Trophoblast cell (in vitro differentiated cells and primary cell): Measurements from ENCODE around the gene ZBTB24.

ENCODE experiments used
- DNase-seq, 2 donors: peaks; one replicate each; pipeline ENCODE4 v3.0.0-alpha.2; 2016
- H2AFZ ChIP-seq: 2 replicates; pipeline ENCODE4 v1.6.1; 2013; ENCODE audit warnings: low read length, moderate library complexity, mild to moderate bottlenecking; ENCODE audit not compliant: insufficient read depth, poor library complexity
- H2AK5ac ChIP-seq: 2 replicates; pipeline ENCODE4 v1.6.1; 2013; ENCODE audit warnings: mild to moderate bottlenecking, low read length
- H2BK120ac ChIP-seq: 2 replicates; pipeline ENCODE4 v1.6.1; 2013; ENCODE audit warnings: low read length, mild to moderate bottlenecking, moderate library complexity; ENCODE audit not compliant: insufficient read depth, poor library complexity
- H2BK12ac ChIP-seq: 2 replicates; pipeline ENCODE4 v1.6.1; 2013; ENCODE audit warnings: mild to moderate bottlenecking, low read length, moderate library complexity
- H2BK5ac ChIP-seq: 2 replicates; pipeline ENCODE4 v1.6.1; 2013; ENCODE audit warnings: low read length, low read depth, moderate library complexity, mild to moderate bottlenecking; ENCODE audit not compliant: poor library complexity
- H3K14ac ChIP-seq: 2 replicates; pipeline ENCODE4 v1.6.1; 2013; ENCODE audit warnings: mild to moderate bottlenecking, low read length
- H3K18ac ChIP-seq: 2 replicates; pipeline ENCODE4 v1.6.1; 2013; ENCODE audit warnings: mild to moderate bottlenecking, low read length
- H3K23ac ChIP-seq: 2 replicates; pipeline ENCODE4 v1.6.1; 2013; ENCODE audit warnings: low read length
- H3K27ac ChIP-seq: 2 replicates; pipeline ENCODE4 v1.5.1; 2013; ENCODE audit warnings: low read depth, mild to moderate bottlenecking, inconsistent platforms, low read length, moderate library complexity
- H3K27me3 ChIP-seq: 2 replicates; pipeline ENCODE4 v1.6.1; 2013; ENCODE audit warnings: inconsistent platforms, mild to moderate bottlenecking, low read length, moderate library complexity; ENCODE audit not compliant: insufficient read depth
- H3K36me3 ChIP-seq, 2 experiments: 1 replicate in 1 of 2; 2 replicates in 1 of 2; pipeline ENCODE4 v1.6.1; 2013; ENCODE audit warnings: low read length in 2 of 2, mild to moderate bottlenecking in 2 of 2, moderate library complexity in 1 of 2; ENCODE audit not compliant: insufficient read depth in 2 of 2, control insufficient read depth in 1 of 2
- H3K4ac ChIP-seq: 2 replicates; pipeline ENCODE4 v1.6.1; 2013; ENCODE audit warnings: low read depth, mild to moderate bottlenecking, low read length, moderate library complexity
- H3K4me1 ChIP-seq, 2 experiments: 1 replicate in 1 of 2; 2 replicates in 1 of 2; pipeline ENCODE4 v1.6.1; 2013; ENCODE audit warnings: low read length in 2 of 2, mild to moderate bottlenecking in 2 of 2, moderate library complexity in 1 of 2; ENCODE audit not compliant: insufficient read depth in 2 of 2, control insufficient read depth in 1 of 2
- H3K4me2 ChIP-seq: 2 replicates; pipeline ENCODE4 v1.6.1; 2013; ENCODE audit warnings: inconsistent platforms, mild to moderate bottlenecking, low read length, moderate library complexity
- H3K4me3 ChIP-seq: 2 replicates; pipeline ENCODE4 v1.5.1; 2013; ENCODE audit warnings: mild to moderate bottlenecking, low read depth, low read length, inconsistent platforms
- H3K79me1 ChIP-seq: one replicate; pipeline ENCODE4 v1.6.1; 2013; ENCODE audit warnings: low read length
- H3K79me2 ChIP-seq: 2 replicates; pipeline ENCODE4 v1.6.1; 2013; ENCODE audit warnings: low read length, mild to moderate bottlenecking; ENCODE audit not compliant: control insufficient read depth, insufficient read depth, poor library complexity
- H3K9ac ChIP-seq: 2 replicates; pipeline ENCODE4 v1.6.1; 2013; ENCODE audit warnings: mild to moderate bottlenecking, low read length
- H3K9me3 ChIP-seq: 2 replicates; pipeline ENCODE4 v1.6.1; 2013; ENCODE audit warnings: low read depth, mild to moderate bottlenecking, control low read depth, inconsistent platforms, low read length; ENCODE audit not compliant: insufficient read depth
- H4K12ac ChIP-seq: 2 replicates; pipeline ENCODE4 v1.6.1; 2013; ENCODE audit warnings: low read depth, mild to moderate bottlenecking, low read length, moderate library complexity
- H4K8ac ChIP-seq: 2 replicates; pipeline ENCODE4 v1.6.1; 2013; ENCODE audit warnings: low read depth, mild to moderate bottlenecking, low read length, moderate library complexity
- H4K91ac ChIP-seq: one replicate; pipeline ENCODE4 v1.6.1; 2013; ENCODE audit warnings: low read depth, mild to moderate bottlenecking, low read length, moderate library complexity
- WGBS: extraction: QIAGEN DNeasy Blood & Tissue Kit; methylation state at CpG from one replicate; pipeline ENCODE4 v1.1.7; 2013; ENCODE audit warnings: missing lambda C conversion rate; ENCODE audit not compliant: insufficient read length, insufficient coverage; ENCODE audit errors: extremely low coverage; 5-methylcytosine and 5-hydroxymethylcytosine counted together

ZBTB24 gene

GRCh38 chr6:109441069-109441816, 41.8 kb downstream of the ZBTB24 start:
- H3K23ac ChIP-seq, result no peak overlapping the region
- peaks cover 5% of the 10 kb centered on the region for H3K79me2 ChIP-seq
- peak overlapping the region; percentile 61 for H3K27ac ChIP-seq
- H3K79me1 ChIP-seq, result peaks cover 5% of the 10 kb centered on the region
- H3K18ac ChIP-seq, result peak overlapping the region; percentile 65
- peak overlapping the region; percentile 71 for H3K14ac ChIP-seq
- peaks cover 7 to 9% of the 10 kb centered on the region in 2 experiments for H3K4me1 ChIP-seq
- H3K27me3 ChIP-seq, result no peaks in the 10 kb centered on the region
- peaks cover 34 to 38% of the 10 kb centered on the region in 2 experiments for H3K36me3 ChIP-seq
- peak overlapping the region; percentile 28 for H3K4ac ChIP-seq
- H3K9ac ChIP-seq, result peak overlapping the region; percentile 48
- H2AFZ ChIP-seq, result peak overlapping the region; percentile 86
- no peaks in the 10 kb centered on the region for H3K9me3 ChIP-seq
- peak overlapping the region; percentile 26 for H2BK12ac ChIP-seq
- H4K91ac ChIP-seq, result peak overlapping the region; percentile 70
- peak; percentile 56 to 77 for DNase-seq
- H4K12ac ChIP-seq, result peak overlapping the region; percentile 40
- H3K4me3 ChIP-seq, result peak overlapping the region; percentile 89
- H2AK5ac ChIP-seq, result no peak overlapping the region
- no CpG with 5 or more reads among the region's 31 CpGs for WGBS
- peak overlapping the region; percentile 73 for H2BK120ac ChIP-seq
- peak overlapping the region; percentile 85 for H3K4me2 ChIP-seq
- peak overlapping the region; percentile 77 for H4K8ac ChIP-seq
- peak overlapping the region; percentile 39 for H2BK5ac ChIP-seq

- no CpG with 5 or more reads among the region's 102 CpGs for WGBS
- peaks cover 26 to 31% of the 10 kb centered on the region in 2 experiments for H3K36me3 ChIP-seq
- peak within 1 kb of the TSS; percentile 89 for H3K4me3 ChIP-seq
- H3K27ac ChIP-seq, result peak within 1 kb of the TSS; percentile 61
- H3K27me3 ChIP-seq, result no peaks in the 10 kb centered on the region
- peak within 1 kb of the TSS; percentile 86 for H2AFZ ChIP-seq
- peaks cover 5% of the 10 kb centered on the region for H3K79me2 ChIP-seq
- H3K4me2 ChIP-seq, result peak within 1 kb of the TSS; percentile 85
- H4K12ac ChIP-seq, result peak within 1 kb of the TSS; percentile 40
- peak within 1 kb of the TSS; percentile 70 for H4K91ac ChIP-seq
- peak within 1 kb of the TSS; percentile 77 for H4K8ac ChIP-seq
- peak within 1 kb of the TSS; percentile 26 for H2BK12ac ChIP-seq
- peak within 1 kb of the TSS; percentile 39 for H2BK5ac ChIP-seq
- H3K14ac ChIP-seq, result peak within 1 kb of the TSS; percentile 71
- H3K4ac ChIP-seq, result peak within 1 kb of the TSS; percentile 28
- H3K23ac ChIP-seq, result no peak within 1 kb of the TSS
- H3K18ac ChIP-seq, result peak within 1 kb of the TSS; percentile 65
- H2BK120ac ChIP-seq, result peak within 1 kb of the TSS; percentile 73
- H3K9ac ChIP-seq, result peak within 1 kb of the TSS; percentile 68
- H3K4me1 ChIP-seq, result peaks cover 7 to 9% of the 10 kb centered on the region in 2 experiments
- peaks cover 5% of the 10 kb centered on the region for H3K79me1 ChIP-seq
- no peaks in the 10 kb centered on the region for H3K9me3 ChIP-seq
- no peak within 1 kb of the TSS for H2AK5ac ChIP-seq
- DNase-seq, result peak; percentile 82 to 93
Measured at GRCh38 chr6:109440331-109441068, 42.5 kb downstream of the ZBTB24 start, which contains the start of the genes PPIL6 and SMPD2. Gene PPIL6, minus strand, starts transcription at chr6:109440628. Its CDS starts 38 bp downstream, at chr6:109440590. Gene SMPD2, plus strand, starts transcription at chr6:109440724. Its CDS starts 398 bp downstream, at chr6:109441122.

GRCh38 chr6:109436041-109436440, 47.0 kb downstream of the ZBTB24 start:
- Histone ChIP-seq H2BK5ac (no peak overlapping the region), H4K8ac (no peak overlapping the region), H2AFZ (no peak overlapping the region), H4K12ac (no peak overlapping the region), H3K4me3 (no peak overlapping the region), H2BK12ac (no peak overlapping the region), H3K18ac (no peak overlapping the region), H3K27me3 (no peaks in the 10 kb centered on the region), H3K14ac (no peak overlapping the region), H3K79me2 (peaks cover 4% of the 10 kb centered on the region), H3K4me1 (no peaks in the 10 kb centered on the region), H3K4me2 (no peak overlapping the region), H2AK5ac (no peak overlapping the region), H4K91ac (no peak overlapping the region), H3K36me3 (no peaks in the 10 kb centered on the region), H3K9ac (no peak overlapping the region), H3K9me3 (no peaks in the 10 kb centered on the region), H3K79me1 (peaks cover 4% of the 10 kb centered on the region), H3K4ac (no peak overlapping the region), H3K23ac (no peak overlapping the region), H2BK120ac (no peak overlapping the region), H3K27ac (no peak overlapping the region)
- DNase-seq, result no peak
- no CpG with 5 or more reads among the region's 5 CpGs for WGBS

- Histone ChIP-seq H3K9ac (no peak overlapping the region), H3K9me3 (no peaks in the 10 kb centered on the region), H3K18ac (no peak overlapping the region), H4K91ac (no peak overlapping the region), H4K12ac (no peak overlapping the region), H3K27ac (no peak overlapping the region), H4K8ac (no peak overlapping the region), H3K4me3 (no peak overlapping the region), H2BK12ac (no peak overlapping the region), H3K79me2 (no peaks in the 10 kb centered on the region), H2AK5ac (no peak overlapping the region), H2BK5ac (no peak overlapping the region), H3K36me3 (no peaks in the 10 kb centered on the region), H3K4me2 (no peak overlapping the region), H3K4ac (no peak overlapping the region), H2BK120ac (no peak overlapping the region), H3K79me1 (no peaks in the 10 kb centered on the region), H3K23ac (no peak overlapping the region), H3K4me1 (no peaks in the 10 kb centered on the region), H3K27me3 (no peaks in the 10 kb centered on the region), H3K14ac (no peak overlapping the region), H2AFZ (no peak overlapping the region)
- WGBS, result no CpG with 5 or more reads among the region's 2 CpGs
- DNase-seq, result no peak
Measured at GRCh38 chr6:109434456-109434855, 48.6 kb downstream of the ZBTB24 start.
